Lung (tissue), 12 donors: ENCODE results near the gene OR2F1. TPM values are rescaled to one million over a fixed set of nuclear protein-coding genes. Genes with fewer than 3 reads are reported as not detected.

Experiments
- ATAC-seq: fragments of 200-7000 bp; cut with Tn5 transposase; one replicate; pipeline ENCODE4 v1.9.1; 2020; ENCODE audit warnings: moderate number of reproducible peaks; ENCODE audit not compliant: insufficient read depth, low FRiP score
- DNase-seq, 3 donors: peaks; one replicate each; pipeline ENCODE4 v3.0.0-alpha.2; 2013 to 2017
- H3K27ac ChIP-seq, 2 donors: one replicate each; pipeline ENCODE4 v1.5.1; 2013; ENCODE audit warnings: mild to moderate bottlenecking in 2 of 2, moderate library complexity in 2 of 2, control low read depth in 1 of 2, inconsistent platforms in 1 of 2, low read depth in 1 of 2, low read length in 1 of 2
- H3K27me3 ChIP-seq, 3 donors: one replicate each; pipeline ENCODE4 v1.5.1; 2013; ENCODE audit warnings: low read length in 2 of 3; ENCODE audit not compliant: control insufficient read depth in 3 of 3, insufficient read depth in 3 of 3
- H3K36me3 ChIP-seq, 4 donors: one replicate each; pipeline ENCODE4 v1.5.1; 2013; ENCODE audit warnings: low read length in 4 of 4, mild to moderate bottlenecking in 1 of 4, moderate library complexity in 1 of 4; ENCODE audit not compliant: control insufficient read depth in 4 of 4, insufficient read depth in 4 of 4
- H3K4me1 ChIP-seq, 5 donors: one replicate each; pipeline ENCODE4 v1.5.1; 2013; ENCODE audit warnings: low read length in 5 of 5, mild to moderate bottlenecking in 2 of 5, moderate library complexity in 1 of 5; ENCODE audit not compliant: control insufficient read depth in 5 of 5, insufficient read depth in 5 of 5
- H3K4me3 ChIP-seq: one replicate; pipeline ENCODE4 v1.5.1; 2013; ENCODE audit warnings: mild to moderate bottlenecking, control low read depth, moderate library complexity
- H3K9ac ChIP-seq, 2 donors: one replicate each; pipeline ENCODE4 v1.5.1; 2013; ENCODE audit warnings: low read length in 2 of 2, control low read depth in 1 of 2; ENCODE audit not compliant: insufficient read depth in 1 of 2
- H3K9me3 ChIP-seq, 4 donors: one replicate each; pipeline ENCODE4 v1.5.1; 2013; ENCODE audit warnings: low read length in 3 of 4, mild to moderate bottlenecking in 1 of 4, moderate library complexity in 1 of 4; ENCODE audit not compliant: control insufficient read depth in 4 of 4, insufficient read depth in 3 of 4
- WGBS, 2 donors: extraction: QIAGEN DNeasy Blood & Tissue Kit; methylation state at CpG; one replicate each; pipeline ENCODE4 v1.1.7; 2013; 5-methylcytosine and 5-hydroxymethylcytosine counted together
- polyA plus RNA-seq, 2 donors: library from polyadenylated mRNA; stranded (reverse); fragments of 200-250 nt; gene quantifications; one replicate each; pipeline ENCODE4 v1.2.1, GENCODE V29; 2013
- total RNA-seq, 2 donors: library from RNA; depleted of rRNA in 1 of 2; stranded (reverse); fragments of >200 nt in 1 of 2; gene quantifications; one replicate each; pipeline ENCODE4 v1.2.1, GENCODE V29; 2014 to 2021
- TF ChIP-seq, protein P1 (sequence below): IDR thresholded peaks from 2 replicates; pipeline ENCODE4 v1.5.1; 2012; ENCODE audit warnings: mild to moderate bottlenecking; ENCODE audit errors: control extremely low read depth, extremely low read depth
- donor health status: control.
- donor health status: control.
- donor health status: Bipolar disorder and iron deficiency.
- donor health status: healthy.
- donor health status: DM: yes; HTN: yes; CAD: no.

Gene OR2F1
- total and polyA plus RNA-seq, 4 donors: not detected

DNA sequence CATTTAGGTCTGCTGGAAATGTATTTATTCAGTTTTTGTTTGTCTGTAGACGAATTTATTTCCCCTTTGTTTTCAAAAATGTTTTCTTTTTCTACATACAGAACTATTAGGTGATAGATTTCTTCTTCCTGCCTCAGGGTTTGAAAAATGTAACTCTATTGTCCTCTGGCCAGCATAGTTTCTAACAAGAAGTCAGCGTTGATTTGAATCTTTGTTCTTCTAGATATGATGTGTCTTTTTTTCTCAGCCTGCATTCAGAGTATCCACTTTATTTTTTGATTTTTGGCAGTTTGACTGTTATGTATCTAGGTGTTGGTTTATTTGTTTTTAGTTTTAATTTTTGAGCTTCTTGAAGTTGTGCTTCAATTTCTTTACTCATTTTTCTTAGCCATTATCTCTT is 7.5 kb upstream of the OR2F1 start:
- H3K27ac ChIP-seq: no peak overlapping the region
- DNase-seq (no peak), ATAC-seq (no peak)
- no peak overlapping the region for H3K4me3 ChIP-seq
- no peak overlapping the region for H3K9ac ChIP-seq
- H3K27me3 ChIP-seq: peaks cover 0 to 2% (median 0%) of the 10 kb centered on the region in 3 donors
- TF ChIP-seq, protein P1, sequence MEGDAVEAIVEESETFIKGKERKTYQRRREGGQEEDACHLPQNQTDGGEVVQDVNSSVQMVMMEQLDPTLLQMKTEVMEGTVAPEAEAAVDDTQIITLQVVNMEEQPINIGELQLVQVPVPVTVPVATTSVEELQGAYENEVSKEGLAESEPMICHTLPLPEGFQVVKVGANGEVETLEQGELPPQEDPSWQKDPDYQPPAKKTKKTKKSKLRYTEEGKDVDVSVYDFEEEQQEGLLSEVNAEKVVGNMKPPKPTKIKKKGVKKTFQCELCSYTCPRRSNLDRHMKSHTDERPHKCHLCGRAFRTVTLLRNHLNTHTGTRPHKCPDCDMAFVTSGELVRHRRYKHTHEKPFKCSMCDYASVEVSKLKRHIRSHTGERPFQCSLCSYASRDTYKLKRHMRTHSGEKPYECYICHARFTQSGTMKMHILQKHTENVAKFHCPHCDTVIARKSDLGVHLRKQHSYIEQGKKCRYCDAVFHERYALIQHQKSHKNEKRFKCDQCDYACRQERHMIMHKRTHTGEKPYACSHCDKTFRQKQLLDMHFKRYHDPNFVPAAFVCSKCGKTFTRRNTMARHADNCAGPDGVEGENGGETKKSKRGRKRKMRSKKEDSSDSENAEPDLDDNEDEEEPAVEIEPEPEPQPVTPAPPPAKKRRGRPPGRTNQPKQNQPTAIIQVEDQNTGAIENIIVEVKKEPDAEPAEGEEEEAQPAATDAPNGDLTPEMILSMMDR: no peak
- no peaks in the 10 kb centered on the region for H3K36me3 ChIP-seq
- WGBS, 2 donors: 70 to 76% methylated on average over 2 of the region's 2 CpGs
- H3K9me3 ChIP-seq: no peaks in the 10 kb centered on the region
- no peaks in the 10 kb centered on the region for H3K4me1 ChIP-seq

DNA sequence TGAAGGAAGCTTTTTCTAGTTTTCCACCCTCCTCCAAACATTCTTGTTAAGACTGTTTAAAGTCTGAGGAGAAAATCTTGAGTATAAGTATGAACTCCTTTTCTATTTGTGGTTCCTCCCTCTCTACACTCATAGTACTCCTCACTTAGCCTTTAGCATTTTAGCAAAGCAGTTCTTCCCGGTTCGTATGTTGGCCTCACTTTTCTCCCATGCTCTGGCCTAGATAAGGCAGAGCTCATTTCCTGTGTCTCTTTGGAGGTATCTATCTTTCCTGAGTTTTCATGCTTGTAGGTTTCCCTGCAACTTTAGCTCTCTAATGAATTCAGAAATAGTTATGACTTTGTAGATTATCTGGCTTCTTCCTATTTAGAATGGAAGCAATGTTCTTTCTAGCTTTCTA is 5.9 kb upstream of the OR2F1 start:
- no peak for DNase-seq
- Histone ChIP-seq H3K9ac (no peak overlapping the region), H3K4me1 (no peaks in the 10 kb centered on the region), H3K9me3 (no peaks in the 10 kb centered on the region), H3K36me3 (no peaks in the 10 kb centered on the region), H3K27me3 (no peaks in the 10 kb centered on the region), H3K27ac (no peak overlapping the region), H3K4me3 (no peak overlapping the region)
- 24 to 71% methylated on average over 2 of the region's 2 CpGs for WGBS, 2 donors
- TF ChIP-seq, protein P1: no peak
- no peak for ATAC-seq

DNA sequence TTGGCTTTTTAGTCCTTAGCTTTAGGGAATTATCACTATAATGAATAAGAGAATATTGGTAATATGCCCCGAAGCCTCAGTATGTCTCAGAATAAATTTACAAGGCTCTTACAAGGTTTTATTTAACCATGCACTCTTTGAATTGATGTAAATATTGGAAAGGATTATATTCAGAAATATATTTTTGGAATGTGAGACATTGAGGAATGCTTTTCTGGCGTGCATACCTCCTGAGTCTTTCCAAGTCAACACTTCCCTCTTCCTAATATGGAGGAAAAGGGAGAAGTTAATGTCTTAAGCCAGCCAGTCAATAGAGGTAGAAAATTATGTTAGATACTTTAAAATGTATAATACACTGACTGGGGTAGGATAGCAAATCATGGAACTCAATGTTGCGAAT is 1.2 kb upstream of the OR2F1 start:
- DNase-seq (no peak), ATAC-seq (no peak)
- WGBS, 2 donors: 64 to 81% methylated on average over 3 of the region's 3 CpGs
- Histone ChIP-seq H3K9me3 (no peaks in the 10 kb centered on the region), H3K4me3 (no peak overlapping the region), H3K27ac (no peak overlapping the region), H3K4me1 (no peaks in the 10 kb centered on the region), H3K27me3 (no peaks in the 10 kb centered on the region), H3K36me3 (no peaks in the 10 kb centered on the region), H3K9ac (no peak overlapping the region)
- TF ChIP-seq, protein P1: no peak

DNA sequence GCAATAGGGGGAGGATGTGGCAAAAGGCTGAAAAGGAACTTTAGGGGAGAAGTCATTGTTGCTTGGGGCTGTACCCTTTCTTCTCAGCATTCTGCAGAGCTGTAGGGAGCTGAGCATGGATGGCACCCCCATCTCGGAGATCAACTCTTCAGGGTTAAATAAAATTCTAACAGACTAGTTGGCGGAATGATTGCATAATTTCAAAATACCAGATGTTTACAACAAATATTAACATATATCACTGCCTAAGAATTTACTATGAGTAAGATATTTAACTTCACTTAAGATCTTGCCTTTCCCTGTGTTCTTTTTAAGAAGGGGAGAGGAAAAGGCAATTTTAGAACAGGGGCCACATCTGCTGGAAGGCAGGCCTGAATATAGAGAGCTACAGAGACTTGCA is 509 bp upstream of the OR2F1 start:
- H3K4me3 ChIP-seq: no peak overlapping the region
- no peak overlapping the region for H3K9ac ChIP-seq
- TF ChIP-seq, protein P1: no peak
- H3K27me3 ChIP-seq: no peaks in the 10 kb centered on the region
- H3K27ac ChIP-seq: no peak overlapping the region
- H3K4me1 ChIP-seq: no peaks in the 10 kb centered on the region
- no peaks in the 10 kb centered on the region for H3K36me3 ChIP-seq
- DNase-seq (peak in 1 of 3 donors; percentile 9), ATAC-seq (no peak)
- 74 to 81% methylated on average over 2 of the region's 2 CpGs for WGBS, 2 donors
- no peaks in the 10 kb centered on the region for H3K9me3 ChIP-seq
